Adrenal gland (tissue), 12 donors: ENCODE measurements around the gene SMG6. TPM values are rescaled to one million over a fixed set of nuclear protein-coding genes. Genes with fewer than 3 reads are reported as not detected.

Experiments
- DNase-seq, 7 donors: peaks; one replicate each; pipeline ENCODE4 v3.0.0-alpha.2; 2019 to 2020
- H3K27ac ChIP-seq, 5 donors: fragments of 200-600 bp; sonication (generic) in 4 of 5; 1 replicate in 3 of 5; 2 replicates in 2 of 5; pipeline versions ENCODE4 v1.5.1 to v1.8.0; 2016 to 2020; ENCODE audit warnings: mild to moderate bottlenecking in 1 of 5
- H3K27me3 ChIP-seq: fragments of 200-600 bp; 2 replicates; pipeline ENCODE4 v1.8.0; 2021
- H3K36me3 ChIP-seq, 2 donors: fragments of 200-600 bp; replicated peaks in 1 of 2; 1 replicate in 1 of 2; 2 replicates in 1 of 2; pipeline versions ENCODE4 v1.5.1 to v1.8.0; 2018 to 2022
- H3K4me1 ChIP-seq, 2 donors: fragments of 200-600 bp; replicated peaks in 1 of 2; 1 replicate in 1 of 2; 2 replicates in 1 of 2; pipeline versions ENCODE4 v1.5.1 to v1.8.0; 2018 to 2021
- H3K4me3 ChIP-seq, 4 donors: fragments of 200-600 bp; sonication (generic) in 3 of 4; one replicate each; pipeline ENCODE4 v1.5.1; 2016 to 2018
- H3K9me3 ChIP-seq, 3 donors: fragments of 200-600 bp; sonication (generic) in 1 of 3; replicated peaks in 1 of 3; 1 replicate in 2 of 3; 2 replicates in 1 of 3; pipeline versions ENCODE4 v1.5.1 to v1.8.0; 2016 to 2021
- CTCF ChIP-seq, 6 experiments: fragments of 450-650 bp in 4 of 6; fragments of 200-600 bp in 2 of 6; sonication (generic) in 1 of 6; IDR thresholded peaks; 1 replicate in 5 of 6; 2 replicates in 1 of 6; pipeline versions ENCODE4 v1.5.1 to v1.8.0; 2016 to 2021; ENCODE audit warnings: antibody characterized with exemption in 6 of 6, mild to moderate bottlenecking in 2 of 6, moderate library complexity in 1 of 6
- POLR2A ChIP-seq, 2 donors: fragments of 450-650 bp; IDR thresholded peaks; one replicate each; pipeline ENCODE4 v1.6.1; 2017; ENCODE audit warnings: antibody characterized with exemption in 2 of 2, mild to moderate bottlenecking in 2 of 2, moderate library complexity in 1 of 2
- WGBS, 4 donors: extraction: QIAGEN DNeasy Blood & Tissue Kit in 2 of 4; methylation state at CpG; one replicate each; pipeline versions ENCODE4 v1.1.5 to v1.1.7; 2013 to 2017; 5-methylcytosine and 5-hydroxymethylcytosine counted together
- intact Hi-C, 2 donors: fragments of 100-400 bp; cut with DNase I; formaldehyde crosslinking; loops; one replicate each; pipeline versions ENCODE4 v1.14.1 to v1.15.0; 2022 to 2023
- polyA plus RNA-seq, 3 donors: library from polyadenylated mRNA; stranded (reverse); fragments of 200-250 nt in 2 of 3; fragments of 350-450 nt in 1 of 3; fragmentation: Illumina TruSeq in 1 of 3; extraction: RNeasy Lipid Tissue Mini Kit (QIAGEN cat#74804) in 1 of 3; gene quantifications; one replicate each; pipeline ENCODE4 v1.2.3, GENCODE V29; 2013 to 2014
- total RNA-seq, 9 donors: library from RNA; depleted of rRNA in 4 of 9; stranded (reverse); fragments of >200 nt in 4 of 9; fragments of 120-200 nt in 1 of 9; fragmentation: NEBNext Ultra II Directional in 1 of 9; extraction: Animal tissue kit (Norgen Biotek cat#: 25700) in 1 of 9; gene quantifications; one replicate each; pipeline versions ENCODE4 v1.1.0 to v1.2.4, GENCODE V29; 2013 to 2023
- donor health status: healthy with polysubstance abuse.
- donor health status: Bipolar disorder and iron deficiency.
- donor health status: DM: yes; HTN: yes; CAD: no.
- donor health status: DM: no; HTN: no; CAD: no.
- donor health status: DM: no; HTN: no; CAD: no.
- donor health status: DM: yes; HTN: yes; CAD: no.

The SMG6 gene
- total and polyA plus RNA-seq, 12 donors, result 15.9 to 85.1 (median 44.0) TPM

- WGBS, 4 donors, result 74 to 83% (median 80%) methylated on average over 9 to 15 of the region's 15 CpGs
- TF ChIP-seq CTCF (IDR thresholded peaks at IDR 0.05) (no peak), POLR2A (IDR thresholded peaks at IDR 0.05) (no peak)
- H3K4me1 ChIP-seq, result peaks cover 6 to 37% of the 10 kb centered on the region in 2 donors
- no peaks in the 10 kb centered on the region for H3K36me3 ChIP-seq
- peak overlapping the region in 1 of 5 donors; percentile 44 for H3K27ac ChIP-seq
- no peaks in the 10 kb centered on the region for H3K9me3 ChIP-seq
- H3K4me3 ChIP-seq, result no peak overlapping the region
- no peaks in the 10 kb centered on the region for H3K27me3 ChIP-seq
- DNase-seq, result no peak
- intact Hi-C loops, result no loop called here
These were observed 280.8 kb downstream of the SMG6 start for GRCh38 chr17:2022647-2023240.

GRCh38 chr17:2020721-2021120 lies 282.9 kb downstream of the SMG6 start:
- WGBS, 4 donors, result 56 to 67% (median 64%) methylated on average over 8 of the region's 8 CpGs
- intact Hi-C loops, result no loop called here
- no peaks in the 10 kb centered on the region for H3K27me3 ChIP-seq

GRCh38 chr17:2019723-2020122 lies 283.9 kb downstream of the SMG6 start:
- Histone ChIP-seq H3K9me3 (no peaks in the 10 kb centered on the region), H3K27me3 (no peaks in the 10 kb centered on the region), H3K4me3 (no peak overlapping the region), H3K36me3 (no peaks in the 10 kb centered on the region), H3K4me1 (peaks cover 6 to 16% of the 10 kb centered on the region in 2 donors), H3K27ac (no peak overlapping the region)
- no peak for DNase-seq
- WGBS, 4 donors, result 76 to 89% (median 85%) methylated on average over 8 of the region's 8 CpGs
- no peak for TF ChIP-seq CTCF (IDR thresholded peaks at IDR 0.05)
- TF ChIP-seq POLR2A (IDR thresholded peaks at IDR 0.05), result no peak
- intact Hi-C loops, result no loop called here

More at GRCh38 chr17:2020721-2021120, 282.9 kb downstream of the SMG6 start:
- no peak for TF ChIP-seq CTCF (IDR thresholded peaks at IDR 0.05)
- TF ChIP-seq POLR2A (IDR thresholded peaks at IDR 0.05), result no peak
- no peak overlapping the region for H3K4me3 ChIP-seq
- no peaks in the 10 kb centered on the region for H3K36me3 ChIP-seq
- DNase-seq, result peak in 1 of 7 donors; percentile 37
- peaks cover 6 to 24% of the 10 kb centered on the region in 2 donors for H3K4me1 ChIP-seq
- H3K27ac ChIP-seq, result no peak overlapping the region
- no peaks in the 10 kb centered on the region for H3K9me3 ChIP-seq

- no peaks in the 10 kb centered on the region for H3K9me3 ChIP-seq
These were observed 284.7 kb downstream of the SMG6 start for GRCh38 chr17:2018716-2019510.

More at GRCh38 chr17:2018716-2019510, 284.7 kb downstream of the SMG6 start:
- no peaks in the 10 kb centered on the region for H3K36me3 ChIP-seq
- H3K4me1 ChIP-seq, result peaks cover 4 to 13% of the 10 kb centered on the region in 2 donors
- 83 to 91% (median 86%) methylated on average over 22 to 24 of the region's 24 CpGs for WGBS, 4 donors
- TF ChIP-seq CTCF (IDR thresholded peaks at IDR 0.05) (no peak), POLR2A (IDR thresholded peaks at IDR 0.05) (no peak)
- no peak overlapping the region for H3K27ac ChIP-seq
- no peak overlapping the region for H3K4me3 ChIP-seq
- no peak for DNase-seq
- intact Hi-C loops, result no loop called here
- no peaks in the 10 kb centered on the region for H3K27me3 ChIP-seq
